HG02885 (cell line): Measurements from ENCODE around the gene TAPT1.

Experiments used
- ATAC-seq: cut with Tn5 transposase; IDR thresholded peaks from one replicate; pipeline ENCODE4 v1.9.1; 2021; ENCODE audit warnings: mild to moderate bottlenecking; ENCODE audit not compliant: unreplicated experiment, poor library complexity

The TAPT1 gene

GRCh38 chr4:16114546-16114945 is 111.7 kb downstream of the TAPT1 start:
- ATAC-seq: no peak

- ATAC-seq: no peak
Observed at GRCh38 chr4:16113741-16114140, 112.5 kb downstream of the TAPT1 start.

DNA sequence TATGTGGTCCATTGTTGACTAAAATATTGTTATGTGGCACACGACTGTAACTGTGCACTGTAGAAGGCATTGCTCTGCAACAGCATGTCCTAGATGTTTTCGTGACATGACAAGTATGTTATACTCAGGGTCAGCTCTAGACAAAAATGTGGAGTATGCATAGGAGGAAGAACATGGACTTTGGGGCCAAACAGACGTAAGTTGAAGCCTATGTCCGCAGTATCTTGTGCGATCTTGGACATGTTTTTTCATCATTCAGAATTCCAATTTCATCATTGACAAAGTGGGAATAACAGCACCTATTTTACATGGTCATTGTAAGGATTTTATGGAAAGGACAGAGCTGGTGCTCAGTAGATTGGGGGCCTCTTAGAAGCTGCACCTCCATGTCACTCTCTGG is 114.7 kb downstream of the TAPT1 start:
- ATAC-seq: no peak

DNA sequence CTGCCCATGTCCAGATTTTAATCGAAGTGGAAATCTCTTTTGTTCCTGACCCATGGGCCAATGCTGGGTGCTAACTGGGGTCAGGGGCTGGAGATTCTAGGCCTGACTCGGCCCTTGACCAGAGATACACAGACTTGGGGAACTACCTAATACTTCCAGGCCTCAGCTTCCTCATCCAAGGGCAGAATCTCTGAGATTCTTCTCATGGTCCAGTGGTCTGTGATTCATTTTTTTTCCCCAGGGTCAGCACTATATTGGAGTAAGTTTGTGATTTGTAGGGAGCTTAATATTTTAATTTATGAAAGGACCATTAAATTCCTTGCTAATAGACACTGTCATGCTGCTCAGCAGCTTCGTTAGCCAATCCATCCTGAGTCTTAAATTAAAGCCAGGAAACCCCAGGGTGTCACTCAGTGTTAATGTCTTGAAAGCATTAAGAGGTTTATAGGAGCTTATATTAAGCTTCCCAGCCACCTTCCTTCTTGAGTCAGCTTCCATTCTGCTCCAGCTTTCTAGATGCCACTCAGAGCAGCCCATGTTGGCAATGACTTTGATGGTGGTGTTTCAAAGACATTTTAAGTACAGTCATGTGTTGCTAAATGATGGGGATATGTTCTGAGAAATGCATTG is 115.5 kb downstream of the TAPT1 start:
- ATAC-seq: no peak
